ENCODE measurements around the gene PLXNB3.

DNA sequence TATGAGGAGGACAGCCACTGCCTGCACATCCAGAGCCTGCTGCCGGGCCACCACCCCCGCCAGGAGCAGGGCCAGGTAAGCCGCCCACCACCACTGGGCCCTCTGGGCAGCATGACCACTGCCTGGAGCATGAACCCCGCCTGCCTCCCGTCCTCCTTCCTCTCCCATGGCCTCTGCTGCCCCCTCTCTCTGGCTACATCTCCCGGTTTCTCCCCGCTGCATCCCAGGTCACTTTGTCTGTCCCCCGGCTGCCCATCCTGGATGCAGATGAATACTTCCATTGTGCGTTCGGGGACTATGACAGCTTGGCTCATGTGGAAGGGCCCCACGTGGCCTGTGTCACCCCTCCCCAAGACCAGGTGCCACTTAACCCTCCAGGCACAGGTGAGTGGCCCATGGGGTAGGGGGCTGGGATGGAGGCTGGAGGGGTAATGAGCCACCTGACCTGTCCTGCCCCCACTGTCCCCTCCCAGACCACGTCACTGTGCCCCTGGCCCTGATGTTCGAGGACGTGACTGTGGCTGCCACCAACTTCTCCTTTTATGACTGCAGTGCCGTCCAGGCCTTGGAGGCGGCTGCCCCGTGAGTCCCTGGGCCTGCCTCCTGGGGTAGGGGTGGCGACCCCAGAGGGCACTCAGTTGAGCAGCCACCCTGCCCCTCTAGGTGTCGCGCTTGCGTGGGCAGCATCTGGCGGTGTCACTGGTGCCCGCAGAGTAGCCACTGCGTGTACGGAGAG lies 6.0 kb downstream of the PLXNB3 start:
- TF ChIP-seq POLR2AphosphoS5 (IDR thresholded peaks at IDR 0.05): no peak
- TF ChIP-seq, protein P1, sequence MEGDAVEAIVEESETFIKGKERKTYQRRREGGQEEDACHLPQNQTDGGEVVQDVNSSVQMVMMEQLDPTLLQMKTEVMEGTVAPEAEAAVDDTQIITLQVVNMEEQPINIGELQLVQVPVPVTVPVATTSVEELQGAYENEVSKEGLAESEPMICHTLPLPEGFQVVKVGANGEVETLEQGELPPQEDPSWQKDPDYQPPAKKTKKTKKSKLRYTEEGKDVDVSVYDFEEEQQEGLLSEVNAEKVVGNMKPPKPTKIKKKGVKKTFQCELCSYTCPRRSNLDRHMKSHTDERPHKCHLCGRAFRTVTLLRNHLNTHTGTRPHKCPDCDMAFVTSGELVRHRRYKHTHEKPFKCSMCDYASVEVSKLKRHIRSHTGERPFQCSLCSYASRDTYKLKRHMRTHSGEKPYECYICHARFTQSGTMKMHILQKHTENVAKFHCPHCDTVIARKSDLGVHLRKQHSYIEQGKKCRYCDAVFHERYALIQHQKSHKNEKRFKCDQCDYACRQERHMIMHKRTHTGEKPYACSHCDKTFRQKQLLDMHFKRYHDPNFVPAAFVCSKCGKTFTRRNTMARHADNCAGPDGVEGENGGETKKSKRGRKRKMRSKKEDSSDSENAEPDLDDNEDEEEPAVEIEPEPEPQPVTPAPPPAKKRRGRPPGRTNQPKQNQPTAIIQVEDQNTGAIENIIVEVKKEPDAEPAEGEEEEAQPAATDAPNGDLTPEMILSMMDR (IDR thresholded peaks at IDR 0.05): no peak
- TF ChIP-seq POLR2A (IDR thresholded peaks at IDR 0.05): no peak
- TF ChIP-seq EP300 (IDR thresholded peaks at IDR 0.05; ENCODE audit: low read depth): no peak
